IMR-90 (cell line): ENCODE results near the gene KRT39. TPM values are rescaled to one million over a fixed set of nuclear protein-coding genes. Genes with fewer than 3 reads are reported as not detected.

Experiments
- ATAC-seq: fragments of 200-7000 bp; cut with Tn5 transposase; 2 replicates; pipeline ENCODE4 v1.9.1; 2020; ENCODE audit warnings: low read depth, mild to moderate bottlenecking, moderate library complexity
- BruUV-seq: library from RNA; stranded (reverse); fragments of 400-500 nt; replicated peaks from 2 replicates; lab custom pipeline; 2021; lab: Mats Ljungman, UMichigan
- CTCF ChIA-PET: fragments of 300-600 bp; formaldehyde crosslinking; extraction: SDS; loops from one replicate; lab custom pipeline; 2021; ENCODE audit warnings: antibody characterized with exemption; lab: Yijun Ruan, JAX
- POLR2A ChIA-PET: fragments of 300-600 bp; sonication (Branson Sonifier 250); formaldehyde crosslinking; loops from one replicate; lab custom pipeline; 2022; ENCODE audit warnings: antibody characterized with exemption; ENCODE audit not compliant: unreplicated experiment; lab: Charles Lee
- DNase-seq: peaks from one replicate; pipeline ENCODE4 v3.0.0; 2013
- H2AFZ ChIP-seq: replicated peaks from 2 replicates; pipeline ENCODE3; 2013; ENCODE audit warnings: low read length, mild to moderate bottlenecking; ENCODE audit not compliant: poor library complexity
- H2AK5ac ChIP-seq: 2 replicates; pipeline ENCODE4 v1.6.1; 2013; ENCODE audit warnings: low read depth, low read length, inconsistent platforms
- H2AK9ac ChIP-seq: replicated peaks from 2 replicates; pipeline ENCODE3; 2013; ENCODE audit warnings: mild to moderate bottlenecking, low read depth, low read length, moderate library complexity; ENCODE audit not compliant: poor library complexity
- H2BK120ac ChIP-seq: 2 replicates; pipeline ENCODE4 v1.6.1; 2013; ENCODE audit warnings: low read depth, low read length, inconsistent platforms
- H2BK15ac ChIP-seq: 3 replicates; pipeline ENCODE4 v1.6.1; 2013; ENCODE audit warnings: low read depth, low read length, inconsistent platforms
- H2BK20ac ChIP-seq: 2 replicates; pipeline ENCODE4 v1.6.1; 2013; ENCODE audit warnings: low read depth, mild to moderate bottlenecking, inconsistent platforms, low read length, moderate library complexity
- H2BK5ac ChIP-seq: 2 replicates; pipeline ENCODE4 v1.6.1; 2013; ENCODE audit warnings: mild to moderate bottlenecking, low read depth, low read length, inconsistent platforms; ENCODE audit not compliant: poor library complexity, severe bottlenecking
- H3K14ac ChIP-seq: replicated peaks from 2 replicates; pipeline ENCODE4 v1.6.1; 2013; ENCODE audit warnings: low read depth, low read length, inconsistent platforms
- H3K18ac ChIP-seq: 2 replicates; pipeline ENCODE4 v1.6.1; 2013; ENCODE audit warnings: low read depth, low read length, control low read depth
- H3K23ac ChIP-seq: 2 replicates; pipeline ENCODE4 v1.6.1; 2013; ENCODE audit warnings: low read depth, low read length, inconsistent platforms
- H3K27ac ChIP-seq: 2 replicates; pipeline ENCODE4 v1.5.1; 2013; ENCODE audit warnings: mild to moderate bottlenecking, control low read depth, low read length; ENCODE audit not compliant: insufficient read depth
- H3K27me3 ChIP-seq: 2 replicates; pipeline ENCODE4 v1.6.1; 2013; ENCODE audit warnings: low read length; ENCODE audit not compliant: control insufficient read depth, insufficient read depth
- H3K36me3 ChIP-seq: 2 replicates; pipeline ENCODE4 v1.6.1; 2013; ENCODE audit warnings: low read length, mixed read lengths; ENCODE audit not compliant: control insufficient read depth, insufficient read depth
- H3K4ac ChIP-seq: 2 replicates; pipeline ENCODE4 v1.6.1; 2013; ENCODE audit warnings: low read depth, low read length, inconsistent platforms
- H3K4me1 ChIP-seq: 2 replicates; pipeline ENCODE4 v1.6.1; 2013; ENCODE audit warnings: low read length, mixed read lengths; ENCODE audit not compliant: control insufficient read depth, insufficient read depth
- H3K4me2 ChIP-seq: 2 replicates; pipeline ENCODE4 v1.6.1; 2013; ENCODE audit warnings: low read depth, mild to moderate bottlenecking, control low read depth, low read length, moderate library complexity
- H3K4me3 ChIP-seq: 2 replicates; pipeline ENCODE4 v1.5.1; 2013; ENCODE audit warnings: low read depth, mild to moderate bottlenecking, control low read depth, low read length, moderate library complexity; ENCODE audit not compliant: insufficient read depth
- H3K56ac ChIP-seq: 2 replicates; pipeline ENCODE4 v1.6.1; 2013; ENCODE audit warnings: low read length, inconsistent platforms; ENCODE audit not compliant: insufficient read depth; ENCODE audit errors: extremely low read depth
- H3K79me1 ChIP-seq, 2 experiments: 2 replicates each; pipeline ENCODE4 v1.6.1; 2013; ENCODE audit warnings: low read length in 2 of 2, inconsistent platforms in 1 of 2, low read depth in 1 of 2
- H3K9ac ChIP-seq: 2 replicates; pipeline ENCODE4 v1.6.1; 2013; ENCODE audit warnings: low read depth, low read length, control low read depth
- H3K9me1 ChIP-seq: 2 replicates; pipeline ENCODE4 v1.6.1; 2013; ENCODE audit warnings: low read length, inconsistent platforms; ENCODE audit not compliant: insufficient read depth
- H3K9me3 ChIP-seq: 2 replicates; pipeline ENCODE4 v1.6.1; 2013; ENCODE audit warnings: low read length; ENCODE audit not compliant: control insufficient read depth, insufficient read depth
- H4K20me1 ChIP-seq: 2 replicates; pipeline ENCODE4 v1.6.1; 2013; ENCODE audit warnings: low read length, inconsistent platforms; ENCODE audit not compliant: insufficient read depth
- H4K5ac ChIP-seq: 2 replicates; pipeline ENCODE4 v1.6.1; 2013; ENCODE audit warnings: mild to moderate bottlenecking, low read depth, low read length, control low read depth
- H4K8ac ChIP-seq, 2 experiments: 2 replicates each; pipeline ENCODE4 v1.6.1; 2013; ENCODE audit warnings: low read depth in 2 of 2, low read length in 2 of 2, control low read depth in 1 of 2, inconsistent platforms in 1 of 2
- H4K91ac ChIP-seq: 2 replicates; pipeline ENCODE4 v1.6.1; 2013; ENCODE audit warnings: low read depth, low read length, inconsistent platforms; ENCODE audit not compliant: insufficient read depth
- BHLHE40 ChIP-seq: fragments of 150-350 bp; IDR thresholded peaks from 2 replicates; pipeline ENCODE4 v1.6.1; 2016; ENCODE audit warnings: mild to moderate bottlenecking, low read depth, low read length
- FOS ChIP-seq: fragments of 150-350 bp; IDR thresholded peaks from 2 replicates; pipeline ENCODE4 v1.6.1; 2016; ENCODE audit warnings: low read depth, low read length
- MAZ ChIP-seq: IDR thresholded peaks from 2 replicates; pipeline ENCODE4 v1.6.1; 2012; ENCODE audit warnings: low read depth, mild to moderate bottlenecking, low read length, improper control_type of control experiment, moderate library complexity, borderline replicate concordance
- NFE2L2 ChIP-seq: fragments of 150-350 bp; IDR thresholded peaks from 2 replicates; pipeline ENCODE4 v1.6.1; 2016; ENCODE audit warnings: low read depth, mild to moderate bottlenecking, low read length
- POLR2A ChIP-seq: IDR thresholded peaks from 2 replicates; pipeline ENCODE4 v1.6.1; 2012; ENCODE audit warnings: mild to moderate bottlenecking, low read depth, low read length
- RCOR1 ChIP-seq: IDR thresholded peaks from 2 replicates; pipeline ENCODE4 v1.6.1; 2012; ENCODE audit warnings: mild to moderate bottlenecking, low read length, improper control_type of control experiment; ENCODE audit not compliant: insufficient replicate concordance
- RFX5 ChIP-seq: IDR thresholded peaks from 2 replicates; pipeline ENCODE4 v1.8.0; 2012; ENCODE audit warnings: low read depth, mild to moderate bottlenecking, low read length, moderate library complexity
- WGBS, 2 experiments: methylation state at CpG; one replicate each; pipeline versions ENCODE4 v1.1.5 to v1.1.7; 2013; ENCODE audit warnings: missing lambda C conversion rate in 2 of 2; ENCODE audit not compliant: insufficient read length in 1 of 2; ENCODE audit errors: extremely low coverage in 2 of 2; 5-methylcytosine and 5-hydroxymethylcytosine counted together
- dilution Hi-C: fragments of 300-500 bp; cut with HindIII; formaldehyde crosslinking; loops from one replicate; pipeline ENCODE4 v1.14.3; 2018; ENCODE audit warnings: low sequenced_read_pairs; ENCODE audit not compliant: unreplicated experiment
- in situ Hi-C: fragments of 300-500 bp; cut with MboI; formaldehyde crosslinking; loops from 3 replicates; pipeline ENCODE4 v1.14.3; 2019; ENCODE audit warnings: low sequenced_read_pairs, inconsistent platforms, mixed read lengths
- intact Hi-C: fragments of 100-400 bp; cut with micrococcal nuclease; formaldehyde crosslinking; loops from 2 replicates; pipeline ENCODE4 v1.10.0; 2022
- polyA plus RNA-seq, 3 experiments: library from polyadenylated mRNA; depleted of rRNA; stranded (reverse); fragments of >200 nt; gene quantifications; 2 replicates each; pipeline ENCODE4 v1.2.3, GENCODE V29; 2012; ENCODE audit warnings: low replicate concordance in 1 of 3
- total RNA-seq: library from RNA; depleted of rRNA; stranded (reverse); fragments of >200 nt; gene quantifications from 2 replicates; pipeline ENCODE4 v1.2.3, GENCODE V29; 2012
- TF ChIP-seq, protein P1 (sequence below): fragments of 150-350 bp; IDR thresholded peaks from 2 replicates; pipeline ENCODE4 v1.6.1; 2017; ENCODE audit warnings: mild to moderate bottlenecking, antibody characterized with exemption, low read length, low read depth
- TF ChIP-seq, protein P2 (sequence below): conservative IDR thresholded peaks from 2 replicates; pipeline ENCODE4 v1.5.1; 2012; ENCODE audit warnings: mild to moderate bottlenecking, low read depth, low read length, improper control_type of control experiment
- TF ChIP-seq, protein P3 (sequence below): fragments of 150-350 bp; IDR thresholded peaks from 2 replicates; pipeline ENCODE4 v1.6.1; 2016; ENCODE audit warnings: low read depth, mild to moderate bottlenecking, low read length, moderate library complexity, borderline replicate concordance

KRT39 gene
- total and polyA plus RNA-seq, 2 of the 4 experiments (the other 2 are of a cell fraction) = 0.15 TPM; not detected in 1

DNA sequence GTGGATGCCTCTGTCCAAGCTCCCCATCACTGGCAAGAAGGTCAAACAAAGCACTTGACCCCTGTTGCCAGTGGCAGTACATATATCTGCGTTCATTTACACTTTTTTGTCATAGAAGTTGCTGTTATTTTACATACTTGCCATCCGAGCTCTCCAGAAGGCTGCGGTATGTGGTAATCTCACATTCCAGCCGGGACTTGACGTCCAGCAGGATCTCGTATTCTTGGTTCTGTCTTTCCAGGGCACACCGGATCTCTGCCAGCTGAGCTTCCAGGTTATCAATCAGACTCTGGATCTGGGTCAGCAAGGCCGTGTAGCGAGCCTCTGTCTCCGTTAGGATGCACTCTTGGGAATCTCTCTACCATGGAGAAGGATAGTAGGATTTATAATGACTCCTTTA is 6.6 kb downstream of the KRT39 start:
- no peaks in the 10 kb centered on the region for H3K27me3 ChIP-seq
- H2BK20ac ChIP-seq = peak overlapping the region; percentile 2; the same call in 1 of the 2 replicates
- H2BK15ac ChIP-seq = peak overlapping the region; percentile 72; the same call in 2 of the 3 replicates
- H4K91ac ChIP-seq = peak overlapping the region; percentile 16; the same call in 1 of the 2 replicates
- H3K9me3 ChIP-seq = no peaks in the 10 kb centered on the region
- ChIA-PET POLR2A (no interaction called here), CTCF (no interaction called here)
- peak overlapping the region; percentile 56; the same call in 1 of the 2 replicates for H2BK120ac ChIP-seq
- H3K23ac ChIP-seq = no peak overlapping the region
- no TSS peak for BruUV-seq
- H3K14ac ChIP-seq = peak overlapping the region; percentile 39
- peak overlapping the region; percentile 50 to 73; a peak in 3 of 4 replicates for H4K8ac ChIP-seq
- H3K4me2 ChIP-seq = peak overlapping the region; percentile 63
- H3K27ac ChIP-seq = peak overlapping the region; percentile 8; the same call in 1 of the 2 replicates
- TF ChIP-seq FOS = no peak
- TF ChIP-seq, protein P1, sequence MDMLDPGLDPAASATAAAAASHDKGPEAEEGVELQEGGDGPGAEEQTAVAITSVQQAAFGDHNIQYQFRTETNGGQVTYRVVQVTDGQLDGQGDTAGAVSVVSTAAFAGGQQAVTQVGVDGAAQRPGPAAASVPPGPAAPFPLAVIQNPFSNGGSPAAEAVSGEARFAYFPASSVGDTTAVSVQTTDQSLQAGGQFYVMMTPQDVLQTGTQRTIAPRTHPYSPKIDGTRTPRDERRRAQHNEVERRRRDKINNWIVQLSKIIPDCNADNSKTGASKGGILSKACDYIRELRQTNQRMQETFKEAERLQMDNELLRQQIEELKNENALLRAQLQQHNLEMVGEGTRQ = no peak
- no peak for TF ChIP-seq BHLHE40
- no peak for TF ChIP-seq RCOR1
- no peak for TF ChIP-seq MAZ
- no peak for TF ChIP-seq RFX5
- TF ChIP-seq, protein P2, sequence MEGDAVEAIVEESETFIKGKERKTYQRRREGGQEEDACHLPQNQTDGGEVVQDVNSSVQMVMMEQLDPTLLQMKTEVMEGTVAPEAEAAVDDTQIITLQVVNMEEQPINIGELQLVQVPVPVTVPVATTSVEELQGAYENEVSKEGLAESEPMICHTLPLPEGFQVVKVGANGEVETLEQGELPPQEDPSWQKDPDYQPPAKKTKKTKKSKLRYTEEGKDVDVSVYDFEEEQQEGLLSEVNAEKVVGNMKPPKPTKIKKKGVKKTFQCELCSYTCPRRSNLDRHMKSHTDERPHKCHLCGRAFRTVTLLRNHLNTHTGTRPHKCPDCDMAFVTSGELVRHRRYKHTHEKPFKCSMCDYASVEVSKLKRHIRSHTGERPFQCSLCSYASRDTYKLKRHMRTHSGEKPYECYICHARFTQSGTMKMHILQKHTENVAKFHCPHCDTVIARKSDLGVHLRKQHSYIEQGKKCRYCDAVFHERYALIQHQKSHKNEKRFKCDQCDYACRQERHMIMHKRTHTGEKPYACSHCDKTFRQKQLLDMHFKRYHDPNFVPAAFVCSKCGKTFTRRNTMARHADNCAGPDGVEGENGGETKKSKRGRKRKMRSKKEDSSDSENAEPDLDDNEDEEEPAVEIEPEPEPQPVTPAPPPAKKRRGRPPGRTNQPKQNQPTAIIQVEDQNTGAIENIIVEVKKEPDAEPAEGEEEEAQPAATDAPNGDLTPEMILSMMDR = no peak
- TF ChIP-seq POLR2A = no peak
- TF ChIP-seq NFE2L2 = no peak
- TF ChIP-seq, protein P3, sequence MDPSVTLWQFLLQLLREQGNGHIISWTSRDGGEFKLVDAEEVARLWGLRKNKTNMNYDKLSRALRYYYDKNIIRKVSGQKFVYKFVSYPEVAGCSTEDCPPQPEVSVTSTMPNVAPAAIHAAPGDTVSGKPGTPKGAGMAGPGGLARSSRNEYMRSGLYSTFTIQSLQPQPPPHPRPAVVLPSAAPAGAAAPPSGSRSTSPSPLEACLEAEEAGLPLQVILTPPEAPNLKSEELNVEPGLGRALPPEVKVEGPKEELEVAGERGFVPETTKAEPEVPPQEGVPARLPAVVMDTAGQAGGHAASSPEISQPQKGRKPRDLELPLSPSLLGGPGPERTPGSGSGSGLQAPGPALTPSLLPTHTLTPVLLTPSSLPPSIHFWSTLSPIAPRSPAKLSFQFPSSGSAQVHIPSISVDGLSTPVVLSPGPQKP = no peak
- H3K56ac ChIP-seq = no peak overlapping the region
- DNase-seq (peak; percentile 51), ATAC-seq (no peak)
- in situ Hi-C loops = no loop called here
- H3K4me1 ChIP-seq = peaks cover 8% of the 10 kb centered on the region
- H3K9me1 ChIP-seq = peaks cover 9% of the 10 kb centered on the region
- 52% methylated on average over 5 of the region's 10 CpGs; no CpG with 5 or more reads in 1 of the 2 experiments for WGBS, 2 experiments
- H3K4me3 ChIP-seq = no peak overlapping the region
- H2AFZ ChIP-seq = peak overlapping the region; percentile 18
- dilution Hi-C loops = no loop called here
- H3K79me1 ChIP-seq = no peaks in the 10 kb centered on the region
- no peak overlapping the region for H2BK5ac ChIP-seq
- H3K4ac ChIP-seq = peak overlapping the region; percentile 66
- peak overlapping the region; percentile 74; the same call in 1 of the 2 replicates for H4K5ac ChIP-seq
- H2AK9ac ChIP-seq = no peak overlapping the region
- no peaks in the 10 kb centered on the region for H4K20me1 ChIP-seq
- H3K18ac ChIP-seq = peak overlapping the region; percentile 38; the same call in 1 of the 2 replicates
- H3K36me3 ChIP-seq = no peaks in the 10 kb centered on the region
- H3K9ac ChIP-seq = no peak overlapping the region
- intact Hi-C loops = no loop called here
- H2AK5ac ChIP-seq = peak overlapping the region; percentile 33; the same call in 1 of the 2 replicates
